ENCODE data around the gene SEL1L3.

GRCh38 chr4:25862411-25863346 lies at the start of gene SEL1L3:
- TF ChIP-seq, protein P1, sequence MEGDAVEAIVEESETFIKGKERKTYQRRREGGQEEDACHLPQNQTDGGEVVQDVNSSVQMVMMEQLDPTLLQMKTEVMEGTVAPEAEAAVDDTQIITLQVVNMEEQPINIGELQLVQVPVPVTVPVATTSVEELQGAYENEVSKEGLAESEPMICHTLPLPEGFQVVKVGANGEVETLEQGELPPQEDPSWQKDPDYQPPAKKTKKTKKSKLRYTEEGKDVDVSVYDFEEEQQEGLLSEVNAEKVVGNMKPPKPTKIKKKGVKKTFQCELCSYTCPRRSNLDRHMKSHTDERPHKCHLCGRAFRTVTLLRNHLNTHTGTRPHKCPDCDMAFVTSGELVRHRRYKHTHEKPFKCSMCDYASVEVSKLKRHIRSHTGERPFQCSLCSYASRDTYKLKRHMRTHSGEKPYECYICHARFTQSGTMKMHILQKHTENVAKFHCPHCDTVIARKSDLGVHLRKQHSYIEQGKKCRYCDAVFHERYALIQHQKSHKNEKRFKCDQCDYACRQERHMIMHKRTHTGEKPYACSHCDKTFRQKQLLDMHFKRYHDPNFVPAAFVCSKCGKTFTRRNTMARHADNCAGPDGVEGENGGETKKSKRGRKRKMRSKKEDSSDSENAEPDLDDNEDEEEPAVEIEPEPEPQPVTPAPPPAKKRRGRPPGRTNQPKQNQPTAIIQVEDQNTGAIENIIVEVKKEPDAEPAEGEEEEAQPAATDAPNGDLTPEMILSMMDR (conservative IDR thresholded peaks at IDR 0.05 in 1 of 2, IDR thresholded peaks at IDR 0.05 in 1 of 2; ENCODE audit: extremely low read depth in 1 of 2, insufficient read depth in 1 of 2, low read depth in 1 of 2, low read length in 2 of 2), result no peak
- no peak for TF ChIP-seq EZH2 (IDR thresholded peaks at IDR 0.05; ENCODE audit: borderline replicate concordance, low read length)
